HepG2 (cell line): ENCODE data around the gene SHF. TPM values are rescaled to one million over a fixed set of nuclear protein-coding genes. Genes with fewer than 3 reads are reported as not detected.
A peak's percentile ranks its signal among the peaks of the same experiment; 100 is the strongest.

ENCODE experiments used
- ATAC-seq: fragments of 200-7000 bp; cut with Tn5 transposase; 3 replicates; pipeline ENCODE4 v1.9.1; 2020; ENCODE audit warnings: mild to moderate bottlenecking, moderate library complexity
- BruUV-seq: library from RNA; stranded (reverse); fragments of 400-500 nt; replicated peaks from 2 replicates; lab custom pipeline; 2021; lab: Mats Ljungman, UMichigan
- CTCF ChIA-PET: fragments of 300-600 bp; formaldehyde crosslinking; extraction: SDS; loops from one replicate; lab custom pipeline; 2021; ENCODE audit warnings: low total read pairs, inconsistent platforms, low intra/inter-chr PET ratio; lab: Yijun Ruan, JAX
- POLR2A ChIA-PET: fragments of 350-600 bp; sonication (Branson Sonifier 250); formaldehyde crosslinking; loops from one replicate; lab custom pipeline; 2020; ENCODE audit warnings: antibody characterized with exemption, inconsistent platforms; lab: Yijun Ruan, JAX
- DNase-seq: peaks from one replicate; pipeline ENCODE4 v3.0.0-alpha.2; 2015; ENCODE audit warnings: low spot score
- FAIRE-seq: peaks from 3 replicates; lab custom pipeline; 2011; peaks lifted over from hg19 to GRCh38; lab: Jason Lieb, UNC
- H2AFZ ChIP-seq: one replicate; pipeline ENCODE4 v1.6.1; 2011; ENCODE audit warnings: low read length, inconsistent platforms
- H3K27ac ChIP-seq: fragments of 300-600 bp; 3 replicates; pipeline ENCODE4 v1.8.0; 2011; ENCODE audit warnings: mixed run types, mild to moderate bottlenecking, mixed read lengths, low read length, inconsistent platforms; ENCODE audit not compliant: insufficient read depth; ENCODE audit errors: extremely low read length
- H3K27me3 ChIP-seq, 2 experiments: fragments of 200-600 bp in 1 of 2; 2 replicates in 1 of 2; 3 replicates in 1 of 2; pipeline versions ENCODE4 v1.6.0 to v1.8.0; 2011; ENCODE audit warnings: low read length in 2 of 2, mild to moderate bottlenecking in 2 of 2, moderate library complexity in 2 of 2, inconsistent platforms in 1 of 2; ENCODE audit not compliant: insufficient read depth in 2 of 2, control insufficient read depth in 1 of 2
- H3K36me3 ChIP-seq, 2 experiments: fragments of 200-600 bp in 1 of 2; replicated peaks in 1 of 2; 2 replicates in 1 of 2; 3 replicates in 1 of 2; pipeline versions ENCODE4 v1.5.1 to v1.8.0; 2011; ENCODE audit warnings: low read length in 2 of 2, inconsistent platforms in 1 of 2; ENCODE audit not compliant: insufficient read depth in 2 of 2, control insufficient read depth in 1 of 2
- H3K4me1 ChIP-seq: 2 replicates; pipeline ENCODE4 v1.5.1; 2012; ENCODE audit warnings: low read length, inconsistent platforms; ENCODE audit not compliant: insufficient read depth
- H3K4me2 ChIP-seq: 2 replicates; pipeline ENCODE4 v1.6.0; 2011; ENCODE audit warnings: low read depth, low read length, inconsistent platforms
- H3K4me3 ChIP-seq, 3 experiments: fragments of 200-600 bp in 1 of 3; sonication (generic), shearing (Covaris generic) in 1 of 3; replicated peaks in 1 of 3; 2 replicates each; pipeline ENCODE4 v1.5.1; 2011 to 2016; ENCODE audit warnings: low read length in 3 of 3, inconsistent platforms in 2 of 3, low read depth in 2 of 3, mild to moderate bottlenecking in 2 of 3, control low read depth in 1 of 3, mixed read lengths in 1 of 3; ENCODE audit not compliant: insufficient read depth in 1 of 3
- H3K79me2 ChIP-seq: one replicate; pipeline ENCODE4 v1.6.1; 2011; ENCODE audit warnings: low read length, inconsistent platforms; ENCODE audit not compliant: insufficient read depth
- H3K9ac ChIP-seq: 2 replicates; pipeline ENCODE4 v1.6.0; 2011; ENCODE audit warnings: mild to moderate bottlenecking, low read depth, low read length, inconsistent platforms; ENCODE audit not compliant: insufficient read depth
- H3K9me3 ChIP-seq: 2 replicates; pipeline ENCODE4 v1.5.1; 2012; ENCODE audit warnings: mild to moderate bottlenecking, low read length
- H4K20me1 ChIP-seq: 2 replicates; pipeline ENCODE4 v1.6.0; 2011; ENCODE audit warnings: inconsistent platforms, mild to moderate bottlenecking, low read length, moderate library complexity; ENCODE audit not compliant: insufficient read depth
- KDM5A ChIP-seq: fragments of 200-600 bp; sonication (generic); IDR thresholded peaks from 2 replicates; pipeline ENCODE4 v1.7.0; 2018; ENCODE audit warnings: antibody characterized with exemption, mild to moderate bottlenecking, low read length, borderline replicate concordance
- MZF1 ChIP-seq: sonication (generic); formaldehyde crosslinking; IDR thresholded peaks from 2 replicates; pipeline ENCODE4 v1.8.1; 2023; ENCODE audit warnings: mild to moderate bottlenecking, missing genetic modification reagents, borderline replicate concordance
- POGK ChIP-seq: sonication (generic); formaldehyde crosslinking; conservative IDR thresholded peaks from 2 replicates; pipeline ENCODE4 v1.8.0; 2022; ENCODE audit warnings: mild to moderate bottlenecking, moderate library complexity, missing genetic modification reagents
- POLR2AphosphoS5 ChIP-seq: IDR thresholded peaks from 2 replicates; pipeline ENCODE4 v1.6.1; 2012; ENCODE audit warnings: low read depth, low read length
- SAFB2 ChIP-seq: sonication (generic); formaldehyde crosslinking; IDR thresholded peaks from 2 replicates; pipeline ENCODE4 v1.5.1; 2020; ENCODE audit warnings: missing genetic modification reagents, low read depth, mild to moderate bottlenecking, borderline replicate concordance
- SMAD1 ChIP-seq: sonication (generic); formaldehyde crosslinking; IDR thresholded peaks from 2 replicates; pipeline ENCODE4 v1.4.0; 2020; ENCODE audit warnings: missing genetic modification reagents, low read depth, mild to moderate bottlenecking, borderline replicate concordance
- SOX13 ChIP-seq, 3 experiments: fragments of 450-650 bp in 1 of 3; sonication (generic) in 1 of 3; formaldehyde crosslinking in 1 of 3; IDR thresholded peaks in 2 of 3; conservative IDR thresholded peaks in 1 of 3; 2 replicates each; pipeline versions ENCODE4 v1.5.0 to v1.6.1; 2016 to 2020; ENCODE audit warnings: antibody characterized with exemption in 1 of 3, mild to moderate bottlenecking in 1 of 3, missing compliant biosample characterization in 1 of 3, missing genetic modification reagents in 1 of 3, moderate library complexity in 1 of 3
- YEATS2 ChIP-seq: sonication (generic); formaldehyde crosslinking; IDR thresholded peaks from 2 replicates; pipeline ENCODE4 v1.4.0; 2020; ENCODE audit warnings: missing genetic modification reagents, borderline replicate concordance
- ZHX2 ChIP-seq, 2 experiments: sonication (generic) in 1 of 2; formaldehyde crosslinking in 1 of 2; IDR thresholded peaks; 2 replicates each; pipeline versions ENCODE4 v1.6.1 to v1.9.0; 2014 to 2022; ENCODE audit warnings: antibody characterized with exemption in 1 of 2, borderline replicate concordance in 1 of 2, inconsistent platforms in 1 of 2, low read depth in 1 of 2, missing genetic modification reagents in 1 of 2
- ZNF235 ChIP-seq: sonication (generic); formaldehyde crosslinking; IDR thresholded peaks from 2 replicates; pipeline ENCODE4 v1.8.1; 2023; ENCODE audit warnings: mild to moderate bottlenecking, missing genetic modification reagents, borderline replicate concordance
- ZNF484 ChIP-seq: sonication (generic); formaldehyde crosslinking; IDR thresholded peaks from 2 replicates; pipeline ENCODE4 v1.5.1; 2020; ENCODE audit warnings: mild to moderate bottlenecking, low read depth, missing genetic modification reagents, borderline replicate concordance
- WGBS: methylation state at CpG from one replicate; pipeline ENCODE4 v1.1.6; 2017; ENCODE audit warnings: low lambda C conversion rate; 5-methylcytosine and 5-hydroxymethylcytosine counted together
- in situ Hi-C: cut with HindIII; loops from 2 replicates; pipeline ENCODE4 v1.10.0; 2017; ENCODE audit warnings: low pct_unique_long_range_greater_than_20kb; ENCODE audit not compliant: extremely low pct_ligation_motif_present
- intact Hi-C: fragments of 100-400 bp; cut with micrococcal nuclease; formaldehyde crosslinking; loops from one replicate; pipeline ENCODE4 v1.10.0; 2022; ENCODE audit not compliant: unreplicated experiment
- polyA plus RNA-seq, 8 experiments: library from polyadenylated mRNA; depleted of rRNA in 3 of 8; stranded (reverse) in 7 of 8; unstranded in 1 of 8; fragments of >200 nt; fragmentation: Illumina TruSeq in 4 of 8; extraction: Trizol in 4 of 8; gene quantifications; 2 replicates each; pipeline versions ENCODE4 v1.2.1 to v1.2.3, GENCODE V29; 2011 to 2016; ENCODE audit warnings: low read depth in 4 of 8, missing spikeins in 1 of 8, mixed read lengths in 1 of 8; ENCODE audit not compliant: insufficient read depth in 1 of 8
- total RNA-seq, 5 experiments: library from RNA; depleted of rRNA; stranded (reverse); fragments of >200 nt; fragmentation: Illumina TruSeq; extraction: Trizol; gene quantifications; 2 replicates each; pipeline ENCODE4 v1.2.3, GENCODE V29; 2016; ENCODE audit warnings: low read depth in 1 of 5

SHF gene
- total and polyA plus RNA-seq, 2 of the 13 experiments (the other 11 are each of a cell fraction or from before 2014, with no cell fraction given), result 20.9 to 25.5 TPM

- TF ChIP-seq POGK (CRISPR knock-in tag), result peak; percentile 96
- TF ChIP-seq SOX13 (IDR thresholded peaks at IDR 0.05), result no peak
- peak in 1 of 2 experiments; percentile 24; a peak in 1 of 4 replicates for TF ChIP-seq SOX13 (CRISPR knock-in tag; conservative IDR thresholded peaks at IDR 0.05 in 1 of 2, IDR thresholded peaks at IDR 0.05 in 1 of 2)
Measured at GRCh38 chr15:45180648-45181436, 6.9 kb downstream of the SHF start (continued).

- ATAC-seq (no peak), FAIRE-seq (no peak), DNase-seq (no peak)
- Histone ChIP-seq H3K27ac (no peak overlapping the region), H4K20me1 (peaks cover 17% of the 10 kb centered on the region), H3K27me3 (no peaks in the 10 kb centered on the region), H3K4me2 (no peak overlapping the region), H3K36me3 (peaks cover 11 to 33% of the 10 kb centered on the region in 2 experiments), H3K4me3 (no peak overlapping the region), H3K79me2 (peaks cover 53% of the 10 kb centered on the region), H3K9me3 (no peaks in the 10 kb centered on the region), H2AFZ (no peak overlapping the region), H3K4me1 (peaks cover 46% of the 10 kb centered on the region), H3K9ac (no peak overlapping the region)
- 98% methylated on average over 7 of the region's 7 CpGs for WGBS
- intact Hi-C loops (no loop called here), in situ Hi-C loops (no loop called here)
- no TSS peak for BruUV-seq
- POLR2A ChIA-PET, result interaction anchor here (1.5 kb wide), 1 partner anchor 21 kb away, joined by 6 read pairs; no protein-coding TSS in a partner anchor
- CTCF ChIA-PET, result no interaction called here
- TF ChIP-seq KDM5A (no peak), POLR2AphosphoS5 (no peak), SAFB2 (CRISPR knock-in tag) (no peak), ZNF484 (CRISPR knock-in tag) (no peak), SMAD1 (CRISPR knock-in tag) (no peak), MZF1 (CRISPR knock-in tag) (no peak), ZNF235 (CRISPR knock-in tag) (no peak), ZHX2 (IDR thresholded peaks at IDR 0.05; ENCODE audit: low read depth) (no peak), ZHX2 (CRISPR knock-in tag; IDR thresholded peaks at IDR 0.05; ENCODE audit: borderline replicate concordance) (no peak), YEATS2 (CRISPR knock-in tag) (no peak)
Measured at GRCh38 chr15:45180201-45180600, 7.6 kb downstream of the SHF start.
